Measurements from ENCODE around the gene MAS1. TPM values are rescaled to one million over a fixed set of nuclear protein-coding genes. Genes with fewer than 3 reads are reported as not detected.
"Not testable (repeated sequence)": the region's sequence is repeated elsewhere in the genome, so short reads cannot be mapped to it uniquely, and the experiment has no call there.

The MAS1 gene
- total RNA-seq, 4 donors from 2014 or later, result not detected

DNA sequence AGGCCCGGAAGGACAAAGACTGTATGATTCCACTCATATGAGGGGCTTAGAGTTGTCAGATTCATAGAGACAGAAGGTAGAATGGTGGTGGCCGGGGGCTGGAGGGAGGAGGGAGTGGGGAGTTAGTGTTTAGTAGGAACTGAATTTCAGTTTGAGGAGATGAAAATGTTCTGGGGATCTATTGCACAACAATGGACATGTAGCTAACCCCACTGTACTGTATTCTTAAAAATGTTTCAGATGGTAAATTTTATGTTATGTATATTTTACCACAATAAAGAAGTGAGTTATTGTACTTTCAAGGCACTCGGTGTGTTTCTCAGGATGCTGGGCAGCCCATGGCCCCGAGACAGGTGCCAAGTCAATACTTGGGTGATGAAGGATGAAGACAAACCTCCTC is 25.4 kb downstream of the MAS1 start:
- H3K36me3 ChIP-seq, result no peaks in the 10 kb centered on the region
- 95% methylated on average over 4 of the region's 4 CpGs for WGBS
- H3K4me3 ChIP-seq, result no peak overlapping the region
- peaks cover 3% of the 10 kb centered on the region for H3K4me1 ChIP-seq
- no peaks in the 10 kb centered on the region for H3K9me3 ChIP-seq
- no peak overlapping the region for H3K27ac ChIP-seq
- H3K27me3 ChIP-seq, result peaks cover 12% of the 10 kb centered on the region
- no peak for DNase-seq (ENCODE audit: low spot score in 2 of 2)
- TF ChIP-seq, protein P1, sequence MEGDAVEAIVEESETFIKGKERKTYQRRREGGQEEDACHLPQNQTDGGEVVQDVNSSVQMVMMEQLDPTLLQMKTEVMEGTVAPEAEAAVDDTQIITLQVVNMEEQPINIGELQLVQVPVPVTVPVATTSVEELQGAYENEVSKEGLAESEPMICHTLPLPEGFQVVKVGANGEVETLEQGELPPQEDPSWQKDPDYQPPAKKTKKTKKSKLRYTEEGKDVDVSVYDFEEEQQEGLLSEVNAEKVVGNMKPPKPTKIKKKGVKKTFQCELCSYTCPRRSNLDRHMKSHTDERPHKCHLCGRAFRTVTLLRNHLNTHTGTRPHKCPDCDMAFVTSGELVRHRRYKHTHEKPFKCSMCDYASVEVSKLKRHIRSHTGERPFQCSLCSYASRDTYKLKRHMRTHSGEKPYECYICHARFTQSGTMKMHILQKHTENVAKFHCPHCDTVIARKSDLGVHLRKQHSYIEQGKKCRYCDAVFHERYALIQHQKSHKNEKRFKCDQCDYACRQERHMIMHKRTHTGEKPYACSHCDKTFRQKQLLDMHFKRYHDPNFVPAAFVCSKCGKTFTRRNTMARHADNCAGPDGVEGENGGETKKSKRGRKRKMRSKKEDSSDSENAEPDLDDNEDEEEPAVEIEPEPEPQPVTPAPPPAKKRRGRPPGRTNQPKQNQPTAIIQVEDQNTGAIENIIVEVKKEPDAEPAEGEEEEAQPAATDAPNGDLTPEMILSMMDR (IDR thresholded peaks at IDR 0.05), result no peak
- TF ChIP-seq POLR2A (IDR thresholded peaks at IDR 0.05), result no peak
- no peak for TF ChIP-seq EP300 (IDR thresholded peaks at IDR 0.05)
- TF ChIP-seq POLR2AphosphoS5 (IDR thresholded peaks at IDR 0.05), result no peak

DNA sequence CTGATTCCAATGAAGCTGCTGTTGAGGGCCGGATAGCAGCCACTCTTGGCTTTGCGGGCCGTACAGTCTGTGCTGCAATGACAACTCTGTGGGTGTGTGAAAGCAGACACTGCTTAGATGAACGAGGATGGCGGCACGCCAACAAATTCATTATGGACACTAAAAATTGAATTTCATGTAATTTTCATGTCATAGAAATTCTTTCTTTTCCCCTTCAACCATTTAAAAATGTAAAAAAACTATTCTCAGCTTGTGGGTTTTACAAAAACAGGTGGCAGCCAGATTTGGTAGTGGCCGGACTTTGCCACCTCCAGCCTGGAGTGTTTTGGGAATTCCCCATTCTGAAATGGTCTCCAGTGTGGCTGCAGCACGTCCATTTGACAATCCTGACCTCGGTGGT is 26.0 kb downstream of the MAS1 start:
- peaks cover 3% of the 10 kb centered on the region for H3K4me1 ChIP-seq
- no peaks in the 10 kb centered on the region for H3K9me3 ChIP-seq
- H3K27me3 ChIP-seq, result peaks cover 12% of the 10 kb centered on the region
- no peak overlapping the region for H3K4me3 ChIP-seq
- H3K27ac ChIP-seq, result no peak overlapping the region
- DNase-seq (ENCODE audit: low spot score in 2 of 2), result no peak
- no peaks in the 10 kb centered on the region for H3K36me3 ChIP-seq
- WGBS, result 65% methylated on average over 9 of the region's 9 CpGs
- TF ChIP-seq, protein P1 (IDR thresholded peaks at IDR 0.05), result no peak
- TF ChIP-seq POLR2AphosphoS5 (IDR thresholded peaks at IDR 0.05), result no peak
- TF ChIP-seq EP300 (IDR thresholded peaks at IDR 0.05), result no peak
- no peak for TF ChIP-seq POLR2A (IDR thresholded peaks at IDR 0.05)

DNA sequence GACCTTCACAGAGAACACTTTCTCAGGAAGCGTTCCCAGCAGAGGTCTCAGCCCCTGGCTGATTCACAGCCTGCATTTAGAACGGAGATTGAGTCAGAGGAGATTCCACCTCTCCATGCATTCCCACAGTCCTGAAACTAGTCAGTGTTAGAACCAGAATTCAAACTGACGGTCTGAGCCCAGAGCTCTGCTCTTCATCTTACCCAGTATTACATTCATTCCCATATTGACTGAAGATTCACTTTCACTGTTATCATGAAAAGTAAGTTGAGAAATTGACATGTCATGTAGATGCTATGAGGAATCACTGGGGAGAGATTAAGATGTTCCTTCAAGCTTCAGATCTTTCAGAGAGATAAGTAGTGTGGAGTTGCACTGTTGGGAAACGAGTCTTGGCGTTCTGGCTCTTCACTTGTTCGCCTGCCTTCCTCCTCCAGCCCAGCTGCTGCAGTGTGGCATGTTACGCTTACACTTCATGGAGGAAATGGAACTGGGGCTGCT is 28.3 kb downstream of the MAS1 start:
- H3K4me3 ChIP-seq, result no peak overlapping the region
- WGBS, result 70% methylated on average over 7 of the region's 7 CpGs
- DNase-seq (ENCODE audit: low spot score in 2 of 2), result no peak
- no peaks in the 10 kb centered on the region for H3K36me3 ChIP-seq
- TF ChIP-seq EP300 (IDR thresholded peaks at IDR 0.05), result no peak
- H3K27me3 ChIP-seq, result no peaks in the 10 kb centered on the region
- H3K4me1 ChIP-seq, result peaks cover 3% of the 10 kb centered on the region
- H3K27ac ChIP-seq, result no peak overlapping the region
- no peaks in the 10 kb centered on the region for H3K9me3 ChIP-seq

DNA sequence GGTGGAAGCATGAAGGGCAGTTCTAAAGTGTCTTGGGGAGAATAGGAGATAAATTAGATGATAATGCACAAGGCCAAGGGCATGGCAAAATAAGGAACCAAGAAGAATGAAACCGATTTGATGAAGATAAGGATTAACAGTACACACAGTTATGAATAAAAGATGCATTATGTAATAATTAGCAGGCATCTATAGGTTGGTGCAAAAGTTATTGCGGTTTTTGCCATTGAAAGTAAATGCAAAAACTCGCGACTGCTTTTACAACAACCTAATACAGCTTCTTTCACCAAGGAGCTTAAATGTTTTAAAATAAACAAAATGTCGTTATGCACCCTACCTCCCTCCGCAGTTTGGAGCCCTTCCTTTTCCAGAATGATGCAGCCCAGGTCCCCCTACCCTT is 29.0 kb downstream of the MAS1 start:
- no peak for DNase-seq (ENCODE audit: low spot score in 2 of 2)
- TF ChIP-seq, protein P1 (IDR thresholded peaks at IDR 0.05), result no peak
- no peak for TF ChIP-seq EP300 (IDR thresholded peaks at IDR 0.05)
- H3K27me3 ChIP-seq, result no peaks in the 10 kb centered on the region
- H3K9me3 ChIP-seq, result no peaks in the 10 kb centered on the region
- H3K27ac ChIP-seq, result no peak overlapping the region
- H3K4me1 ChIP-seq, result peaks cover 3% of the 10 kb centered on the region
- no peaks in the 10 kb centered on the region for H3K36me3 ChIP-seq
- no peak overlapping the region for H3K4me3 ChIP-seq
- whole genome bisulfite sequencing, result 84% methylated on average over 6 of the region's 6 CpGs

DNA sequence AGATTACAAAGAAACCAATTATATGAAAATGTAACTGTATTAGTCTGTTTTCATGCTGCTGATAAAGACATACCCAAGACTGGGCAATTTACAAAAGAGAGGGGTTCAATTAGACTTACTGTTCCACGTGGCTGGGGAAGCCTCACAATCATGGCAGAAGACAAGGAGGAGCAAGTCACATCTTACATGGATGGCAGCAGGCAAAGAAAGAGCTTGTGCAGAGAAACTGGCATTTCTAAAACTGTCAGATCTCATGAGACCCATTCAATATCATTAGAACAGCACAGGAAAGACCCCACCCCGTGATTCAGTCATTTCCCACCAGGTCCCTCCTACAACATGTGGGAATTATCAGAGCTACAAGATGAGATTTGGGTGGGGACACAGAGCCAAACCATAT is 33.4 kb downstream of the MAS1 start:
- 66% methylated on average over 2 of the region's 2 CpGs for WGBS
- not testable (repeated sequence) for DNase-seq (ENCODE audit: low spot score in 2 of 2)

DNA sequence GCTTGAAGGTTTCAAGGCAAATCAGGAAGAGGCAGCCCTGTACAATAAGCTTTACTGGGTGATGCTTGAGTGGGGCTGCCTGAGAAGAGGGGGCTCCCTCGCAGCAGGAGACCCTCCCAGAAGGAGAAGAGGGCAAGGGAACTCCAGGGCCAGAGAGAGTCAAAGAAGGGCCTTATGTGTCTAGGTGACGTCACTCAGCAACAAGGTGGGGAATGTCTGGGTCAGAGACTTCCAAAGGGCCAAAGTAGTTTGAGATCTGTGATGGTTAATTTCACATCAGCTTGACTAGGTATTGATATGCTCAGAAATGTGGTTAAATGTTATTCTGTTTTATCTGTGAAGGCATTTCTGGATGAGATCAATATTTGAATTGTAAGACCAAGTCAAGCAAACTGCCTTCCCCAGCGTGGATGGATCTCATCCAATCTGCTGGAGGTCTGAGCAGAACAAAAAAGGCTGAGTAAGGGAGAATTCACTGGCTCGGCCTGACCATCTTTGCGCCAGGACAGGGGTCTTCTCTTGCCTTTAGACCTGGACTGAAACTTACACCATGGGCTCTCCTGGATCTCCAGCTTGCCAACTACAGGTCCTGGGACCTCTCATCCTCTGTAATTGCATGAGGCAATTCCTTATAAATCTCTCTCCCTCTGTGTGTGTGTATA is 35.9 kb downstream of the MAS1 start:
- Histone ChIP-seq H3K4me1 (no peaks in the 10 kb centered on the region), H3K27me3 (no peaks in the 10 kb centered on the region), H3K36me3 (no peaks in the 10 kb centered on the region), H3K9me3 (no peaks in the 10 kb centered on the region), H3K4me3 (no peak overlapping the region), H3K27ac (no peak overlapping the region)
- TF ChIP-seq, protein P1 (IDR thresholded peaks at IDR 0.05), result no peak
- TF ChIP-seq POLR2A (IDR thresholded peaks at IDR 0.05), result no peak
- TF ChIP-seq POLR2AphosphoS5 (IDR thresholded peaks at IDR 0.05), result no peak
- TF ChIP-seq EP300 (IDR thresholded peaks at IDR 0.05), result no peak
- WGBS, result 92% methylated on average over 5 of the region's 5 CpGs
- DNase-seq (ENCODE audit: low spot score in 2 of 2), result no peak

More for the DNA sequence above, 33.4 kb downstream of the MAS1 start:
- not testable (repeated sequence) for H3K4me1 ChIP-seq, H3K27ac ChIP-seq, H3K36me3 ChIP-seq, H3K4me3 ChIP-seq, H3K27me3 ChIP-seq, H3K9me3 ChIP-seq
